SK-N-MC (cell line): ENCODE data around the gene NF2.

Source experiments
- EZH2 ChIP-seq: fragments of 200-600 bp; sonication (generic); IDR thresholded peaks from one replicate; pipeline ENCODE4 v1.6.1; 2017; ENCODE audit warnings: antibody characterized with exemption
- POLR2AphosphoS5 ChIP-seq: IDR thresholded peaks from 2 replicates; pipeline ENCODE4 v1.6.1; 2012; ENCODE audit warnings: mild to moderate bottlenecking, low read depth, low read length, borderline replicate concordance

- TF ChIP-seq POLR2AphosphoS5 (no peak), EZH2 (no peak)
Observed at GRCh38 chr22:29604076-29604360, 585 bp downstream of the NF2 start.
